Measurements from ENCODE around the gene ATE1. TPM values are rescaled to one million over a fixed set of nuclear protein-coding genes. Genes with fewer than 3 reads are reported as not detected.

Gene ATE1
- total and polyA plus RNA-seq, 4 donors = 8.3 to 30.0 (median 17.8) TPM

GRCh38 chr10:121851786-121852185, 76.0 kb downstream of the ATE1 start:
- no peak for DNase-seq

GRCh38 chr10:121848082-121848481, 79.7 kb downstream of the ATE1 start:
- H3K9me3 ChIP-seq (ENCODE audit: control insufficient read depth, low read length) = no peaks in the 10 kb centered on the region
- H3K36me3 ChIP-seq (ENCODE audit: control insufficient read depth in 1 of 2, insufficient read depth in 2 of 2, low read length in 1 of 2) = peaks cover 1 to 3% of the 10 kb centered on the region in 2 donors
- intact Hi-C loops (cut with DNase I) = no loop called here
- no peaks in the 10 kb centered on the region for H3K27me3 ChIP-seq (ENCODE audit: control insufficient read depth in 1 of 2, insufficient read depth in 2 of 2, low read length in 1 of 2)
- WGBS, 2 donors = 78 to 81% methylated on average over 8 of the region's 8 CpGs
- H3K4me3 ChIP-seq (ENCODE audit: low read length in 2 of 2) = no peak overlapping the region
- DNase-seq (no peak), ATAC-seq (ENCODE audit: low FRiP score) (no peak)
- H3K4me1 ChIP-seq (ENCODE audit: control insufficient read depth in 1 of 2, insufficient read depth in 2 of 2, low read length in 2 of 2) = no peaks in the 10 kb centered on the region
- no peak overlapping the region for H3K27ac ChIP-seq (ENCODE audit: low read depth in 1 of 2, low read length in 2 of 2)

More at GRCh38 chr10:121851786-121852185, 76.0 kb downstream of the ATE1 start:
- ATAC-seq (ENCODE audit: low FRiP score) = no peak
- Histone ChIP-seq H3K4me3 (ENCODE audit: low read length in 2 of 2) (no peak overlapping the region), H3K27ac (ENCODE audit: low read depth in 1 of 2, low read length in 2 of 2) (no peak overlapping the region), H3K27me3 (ENCODE audit: control insufficient read depth in 1 of 2, insufficient read depth in 2 of 2, low read length in 1 of 2) (no peaks in the 10 kb centered on the region), H3K36me3 (ENCODE audit: control insufficient read depth in 1 of 2, insufficient read depth in 2 of 2, low read length in 1 of 2) (peaks cover 1 to 3% of the 10 kb centered on the region in 2 donors), H3K4me1 (ENCODE audit: control insufficient read depth in 1 of 2, insufficient read depth in 2 of 2, low read length in 2 of 2) (no peaks in the 10 kb centered on the region), H3K9me3 (ENCODE audit: control insufficient read depth, low read length) (no peaks in the 10 kb centered on the region)
- WGBS, 2 donors = 81 to 100% methylated on average over 1 of the region's 1 CpG
- intact Hi-C loops (cut with DNase I) = no loop called here

GRCh38 chr10:121846555-121846954, 81.3 kb downstream of the ATE1 start:
- H3K36me3 ChIP-seq (ENCODE audit: control insufficient read depth in 1 of 2, insufficient read depth in 2 of 2, low read length in 1 of 2) = peaks cover 1 to 3% of the 10 kb centered on the region in 2 donors

DNA sequence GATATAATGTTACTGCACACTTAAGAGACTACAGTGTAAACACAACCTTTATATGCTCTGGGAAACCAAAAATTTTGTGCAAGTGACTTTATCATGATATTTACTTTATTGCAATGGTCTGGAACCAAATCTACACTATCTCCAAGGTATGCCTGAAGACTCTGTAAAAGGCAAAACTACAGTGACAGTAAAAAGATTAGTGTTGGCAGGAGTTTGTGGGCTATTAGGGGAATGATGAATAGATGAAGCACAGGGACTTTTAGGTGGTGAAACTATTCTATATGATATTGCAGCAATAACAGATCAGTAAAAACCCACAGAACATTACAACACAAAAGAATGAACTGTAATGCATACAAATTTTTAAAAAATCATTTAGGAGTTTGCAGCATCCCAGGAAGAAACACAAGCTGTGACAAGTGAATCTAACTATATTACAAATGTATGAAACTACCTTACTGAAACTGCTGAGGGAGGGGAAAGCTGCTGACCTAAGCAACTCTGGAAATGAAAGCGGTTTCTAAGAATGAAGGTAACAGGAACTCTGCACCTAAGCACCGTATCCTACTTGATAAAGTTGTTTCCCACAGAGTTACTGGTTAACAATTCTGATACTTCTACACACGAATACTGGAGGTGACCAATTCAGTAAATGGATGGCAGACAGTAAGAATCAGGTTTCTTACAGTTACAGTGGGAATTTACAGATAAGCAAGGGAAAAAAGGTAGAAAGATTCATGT, 82.6 kb downstream of the ATE1 start:
- Histone ChIP-seq H3K4me3 (ENCODE audit: low read length in 2 of 2) (no peak overlapping the region), H3K27me3 (ENCODE audit: control insufficient read depth in 1 of 2, insufficient read depth in 2 of 2, low read length in 1 of 2) (no peaks in the 10 kb centered on the region), H3K4me1 (ENCODE audit: control insufficient read depth in 1 of 2, insufficient read depth in 2 of 2, low read length in 2 of 2) (no peaks in the 10 kb centered on the region), H3K27ac (ENCODE audit: low read depth in 1 of 2, low read length in 2 of 2) (no peak overlapping the region), H3K9me3 (ENCODE audit: control insufficient read depth, low read length) (no peaks in the 10 kb centered on the region), H3K36me3 (ENCODE audit: control insufficient read depth in 1 of 2, insufficient read depth in 2 of 2, low read length in 1 of 2) (peaks cover 1 to 3% of the 10 kb centered on the region in 2 donors)
- DNase-seq (no peak), ATAC-seq (ENCODE audit: low FRiP score) (no peak)
- WGBS, 2 donors = 97 to 98% methylated on average over 3 of the region's 3 CpGs
- intact Hi-C loops (cut with DNase I) = no loop called here

More at GRCh38 chr10:121846555-121846954, 81.3 kb downstream of the ATE1 start:
- no peaks in the 10 kb centered on the region for H3K4me1 ChIP-seq (ENCODE audit: control insufficient read depth in 1 of 2, insufficient read depth in 2 of 2, low read length in 2 of 2)
- no peak overlapping the region for H3K27ac ChIP-seq (ENCODE audit: low read depth in 1 of 2, low read length in 2 of 2)
- WGBS, 2 donors = 94 to 97% methylated on average over 2 of the region's 2 CpGs
- no peaks in the 10 kb centered on the region for H3K27me3 ChIP-seq (ENCODE audit: control insufficient read depth in 1 of 2, insufficient read depth in 2 of 2, low read length in 1 of 2)
- intact Hi-C loops (cut with DNase I) = no loop called here
- no peaks in the 10 kb centered on the region for H3K9me3 ChIP-seq (ENCODE audit: control insufficient read depth, low read length)
- no peak for DNase-seq
- no peak for ATAC-seq (ENCODE audit: low FRiP score)
- H3K4me3 ChIP-seq (ENCODE audit: low read length in 2 of 2) = no peak overlapping the region

DNA sequence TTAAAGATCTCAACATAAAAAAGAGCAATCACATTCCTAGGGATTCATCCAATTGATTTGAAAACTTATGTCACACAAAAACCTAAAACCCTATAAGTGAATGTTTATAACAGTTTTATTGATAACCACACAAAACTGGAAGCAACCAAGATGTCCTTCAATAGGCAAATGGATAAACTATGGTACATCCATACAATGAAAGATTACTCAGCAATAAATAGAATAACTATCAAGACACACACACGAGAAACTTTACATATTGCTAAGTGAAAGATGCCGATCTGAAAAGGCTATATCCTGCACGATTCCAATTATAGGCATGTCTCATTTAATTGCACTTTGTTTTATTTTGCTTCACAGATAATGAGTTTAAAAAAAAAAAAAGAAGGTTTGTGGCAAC, 83.3 kb downstream of the ATE1 start:
- intact Hi-C loops (cut with DNase I) = no loop called here
- ATAC-seq (ENCODE audit: low FRiP score) (no peak), DNase-seq (no peak)
- H3K27me3 ChIP-seq (ENCODE audit: control insufficient read depth in 1 of 2, insufficient read depth in 2 of 2, low read length in 1 of 2) = no peaks in the 10 kb centered on the region
- no peaks in the 10 kb centered on the region for H3K9me3 ChIP-seq (ENCODE audit: control insufficient read depth, low read length)
- WGBS, 2 donors = 83 to 84% methylated on average over 3 of the region's 3 CpGs
- peaks cover under 1 to 3% of the 10 kb centered on the region in 2 donors for H3K36me3 ChIP-seq (ENCODE audit: control insufficient read depth in 1 of 2, insufficient read depth in 2 of 2, low read length in 1 of 2)
- H3K4me1 ChIP-seq (ENCODE audit: control insufficient read depth in 1 of 2, insufficient read depth in 2 of 2, low read length in 2 of 2) = no peaks in the 10 kb centered on the region
- H3K27ac ChIP-seq (ENCODE audit: low read depth in 1 of 2, low read length in 2 of 2) = no peak overlapping the region
- no peak overlapping the region for H3K4me3 ChIP-seq (ENCODE audit: low read length in 2 of 2)

DNA sequence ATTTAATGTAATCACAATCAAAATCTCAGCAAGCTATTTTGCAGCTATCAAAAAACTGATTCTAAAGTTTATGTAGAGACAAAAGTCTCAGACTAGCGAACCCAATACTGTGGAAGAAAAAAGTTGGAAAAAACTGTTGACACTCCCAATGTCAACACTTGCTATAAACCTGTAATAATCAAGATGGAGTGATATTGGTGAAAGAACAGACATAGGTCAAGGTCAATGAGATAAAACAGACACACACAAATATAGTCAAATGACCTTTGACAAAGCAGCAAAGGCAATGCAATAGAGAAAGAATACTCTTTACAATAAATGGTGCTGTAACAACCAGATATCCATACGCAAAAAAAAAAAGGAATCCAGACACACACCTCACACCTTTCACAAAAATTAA, 84.5 kb downstream of the ATE1 start:
- ATAC-seq (ENCODE audit: low FRiP score) (no peak), DNase-seq (no peak)
- intact Hi-C loops (cut with DNase I) = no loop called here
- Histone ChIP-seq H3K4me3 (ENCODE audit: low read length in 2 of 2) (no peak overlapping the region), H3K36me3 (ENCODE audit: control insufficient read depth in 1 of 2, insufficient read depth in 2 of 2, low read length in 1 of 2) (no peaks in the 10 kb centered on the region), H3K4me1 (ENCODE audit: control insufficient read depth in 1 of 2, insufficient read depth in 2 of 2, low read length in 2 of 2) (no peaks in the 10 kb centered on the region), H3K27ac (ENCODE audit: low read depth in 1 of 2, low read length in 2 of 2) (no peak overlapping the region), H3K9me3 (ENCODE audit: control insufficient read depth, low read length) (no peaks in the 10 kb centered on the region), H3K27me3 (ENCODE audit: control insufficient read depth in 1 of 2, insufficient read depth in 2 of 2, low read length in 1 of 2) (no peaks in the 10 kb centered on the region)
- 95 to 97% methylated on average over 2 of the region's 2 CpGs for WGBS, 2 donors

DNA sequence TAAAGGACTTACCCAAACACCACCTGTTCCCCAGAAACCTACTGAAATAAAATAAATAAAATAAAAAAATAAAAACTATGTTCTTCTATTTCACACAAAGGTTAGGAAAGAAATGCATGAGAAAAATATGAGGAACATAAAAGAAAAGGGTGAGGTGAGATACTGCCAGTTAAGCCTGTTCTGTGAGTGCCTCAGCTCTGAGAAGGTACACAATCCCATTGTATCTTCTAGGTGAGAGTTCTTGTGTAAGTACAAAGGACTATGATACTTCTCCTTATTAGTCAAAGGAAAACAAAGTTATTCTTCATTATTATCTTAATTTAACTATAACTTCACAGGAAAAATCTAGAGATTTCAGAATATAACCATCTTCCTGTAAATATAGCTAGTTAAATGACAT, 86.0 kb downstream of the ATE1 start:
- no peaks in the 10 kb centered on the region for H3K36me3 ChIP-seq (ENCODE audit: control insufficient read depth in 1 of 2, insufficient read depth in 2 of 2, low read length in 1 of 2)
- no peak overlapping the region for H3K4me3 ChIP-seq (ENCODE audit: low read length in 2 of 2)
- intact Hi-C loops (cut with DNase I) = no loop called here

GRCh38 chr10:121838931-121839330, 88.9 kb downstream of the ATE1 start:
- ATAC-seq (ENCODE audit: low FRiP score) (no peak), DNase-seq (no peak)
- intact Hi-C loops (cut with DNase I) = no loop called here
- Histone ChIP-seq H3K4me1 (ENCODE audit: control insufficient read depth in 1 of 2, insufficient read depth in 2 of 2, low read length in 2 of 2) (no peaks in the 10 kb centered on the region), H3K27ac (ENCODE audit: low read depth in 1 of 2, low read length in 2 of 2) (no peak overlapping the region), H3K9me3 (ENCODE audit: control insufficient read depth, low read length) (no peaks in the 10 kb centered on the region), H3K36me3 (ENCODE audit: control insufficient read depth in 1 of 2, insufficient read depth in 2 of 2, low read length in 1 of 2) (peaks cover 0 to 2% of the 10 kb centered on the region in 2 donors), H3K4me3 (ENCODE audit: low read length in 2 of 2) (no peak overlapping the region), H3K27me3 (ENCODE audit: control insufficient read depth in 1 of 2, insufficient read depth in 2 of 2, low read length in 1 of 2) (no peaks in the 10 kb centered on the region)
- WGBS, 2 donors = 98 to 99% methylated on average over 4 of the region's 4 CpGs

More for the DNA sequence above, 86.0 kb downstream of the ATE1 start:
- Histone ChIP-seq H3K27me3 (ENCODE audit: control insufficient read depth in 1 of 2, insufficient read depth in 2 of 2, low read length in 1 of 2) (no peaks in the 10 kb centered on the region), H3K4me1 (ENCODE audit: control insufficient read depth in 1 of 2, insufficient read depth in 2 of 2, low read length in 2 of 2) (no peaks in the 10 kb centered on the region), H3K27ac (ENCODE audit: low read depth in 1 of 2, low read length in 2 of 2) (no peak overlapping the region), H3K9me3 (ENCODE audit: control insufficient read depth, low read length) (no peaks in the 10 kb centered on the region)
- no peak for ATAC-seq (ENCODE audit: low FRiP score)
- DNase-seq = no peak

DNA sequence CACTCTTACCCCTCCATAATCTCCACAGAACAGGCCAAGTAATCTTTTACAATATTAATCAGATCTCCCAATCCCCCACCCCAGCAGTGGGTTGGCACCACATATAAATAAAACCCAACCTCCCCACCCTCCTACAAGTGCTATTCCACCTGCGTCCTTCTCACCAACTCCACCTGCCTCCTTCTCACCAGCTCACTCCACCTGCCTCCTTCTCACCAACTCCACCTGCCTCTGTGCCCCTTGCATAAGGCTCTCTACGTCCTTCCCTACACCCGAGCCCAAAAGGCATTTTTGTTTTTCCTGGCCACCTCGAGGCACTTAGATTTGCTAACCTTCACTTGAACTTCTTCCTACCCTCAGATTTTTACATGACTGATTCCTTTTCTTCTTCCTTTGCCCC, 89.7 kb downstream of the ATE1 start:
- intact Hi-C loops (cut with DNase I) = no loop called here
- no peak overlapping the region for H3K4me3 ChIP-seq (ENCODE audit: low read length in 2 of 2)
- H3K36me3 ChIP-seq (ENCODE audit: control insufficient read depth in 1 of 2, insufficient read depth in 2 of 2, low read length in 1 of 2) = peaks cover 0 to 2% of the 10 kb centered on the region in 2 donors
- no peaks in the 10 kb centered on the region for H3K27me3 ChIP-seq (ENCODE audit: control insufficient read depth in 1 of 2, insufficient read depth in 2 of 2, low read length in 1 of 2)
- no peak for ATAC-seq (ENCODE audit: low FRiP score)
- 47 to 48% methylated on average over 4 of the region's 4 CpGs for WGBS, 2 donors
- H3K4me1 ChIP-seq (ENCODE audit: control insufficient read depth in 1 of 2, insufficient read depth in 2 of 2, low read length in 2 of 2) = no peaks in the 10 kb centered on the region
- no peak overlapping the region for H3K27ac ChIP-seq (ENCODE audit: low read depth in 1 of 2, low read length in 2 of 2)
- H3K9me3 ChIP-seq (ENCODE audit: control insufficient read depth, low read length) = no peaks in the 10 kb centered on the region
- no peak for DNase-seq
